Sigmoid colon (tissue), 7 donors: ENCODE results near the gene SPATC1L. TPM values are rescaled to one million over a fixed set of nuclear protein-coding genes. Genes with fewer than 3 reads are reported as not detected.
"Not testable (repeated sequence)": the region's sequence is repeated elsewhere in the genome, so short reads cannot be mapped to it uniquely, and the experiment has no call there.

Experiments
- DNase-seq: peaks from one replicate; pipeline ENCODE4 v3.0.0-alpha.2; 2019
- H3K27ac ChIP-seq, 4 donors: fragments of 200-600 bp; sonication (generic); one replicate each; pipeline ENCODE4 v1.5.1; 2016 to 2019; ENCODE audit warnings: mild to moderate bottlenecking in 1 of 4
- H3K27me3 ChIP-seq, 3 donors: fragments of 200-600 bp; sonication (generic); one replicate each; pipeline ENCODE4 v1.5.1; 2019; ENCODE audit warnings: mild to moderate bottlenecking in 1 of 3
- H3K36me3 ChIP-seq, 4 donors: fragments of 200-600 bp; sonication (generic); one replicate each; pipeline ENCODE4 v1.5.1; 2016 to 2019
- H3K4me1 ChIP-seq, 4 donors: fragments of 200-600 bp; sonication (generic); one replicate each; pipeline ENCODE4 v1.5.1; 2017 to 2019
- H3K4me3 ChIP-seq, 4 donors: fragments of 200-600 bp; sonication (generic); one replicate each; pipeline ENCODE4 v1.5.1; 2017 to 2019; ENCODE audit warnings: mild to moderate bottlenecking in 2 of 4, moderate library complexity in 1 of 4
- H3K9me3 ChIP-seq, 4 donors: fragments of 200-600 bp in 3 of 4; sonication (generic) in 3 of 4; one replicate each; pipeline versions ENCODE4 v1.5.1 to v1.6.1; 2013 to 2019
- EP300 ChIP-seq, 4 donors: sonication (generic); formaldehyde crosslinking; IDR thresholded peaks; one replicate each; pipeline ENCODE4 v1.6.1; 2017; ENCODE audit warnings: antibody characterized with exemption in 4 of 4
- POLR2A ChIP-seq, 2 donors: fragments of 450-650 bp; IDR thresholded peaks; one replicate each; pipeline ENCODE4 v1.6.1; 2016; ENCODE audit warnings: antibody characterized with exemption in 2 of 2, mild to moderate bottlenecking in 2 of 2, moderate library complexity in 2 of 2
- POLR2AphosphoS5 ChIP-seq, 4 donors: sonication (generic); formaldehyde crosslinking; IDR thresholded peaks; one replicate each; pipeline ENCODE4 v1.6.1; 2017; ENCODE audit warnings: antibody characterized with exemption in 4 of 4
- WGBS, 2 donors: extraction: QIAGEN DNeasy Blood & Tissue Kit; methylation state at CpG; one replicate each; pipeline ENCODE4 v1.1.7; 2013; 5-methylcytosine and 5-hydroxymethylcytosine counted together
- intact Hi-C: fragments of 100-400 bp; cut with DNase I; formaldehyde crosslinking; loops from one replicate; pipeline ENCODE4 v1.15.1; 2023
- polyA plus RNA-seq, 3 donors: library from polyadenylated mRNA; stranded (reverse); fragments of 200-250 nt; gene quantifications; one replicate each; pipeline ENCODE4 v1.2.3, GENCODE V29; 2013
- total RNA-seq, 4 donors: library from RNA; depleted of rRNA; stranded (reverse); fragments of >200 nt; gene quantifications; one replicate each; pipeline ENCODE4 v1.1.0, GENCODE V29; 2016
- TF ChIP-seq, protein P1 (sequence below), 4 experiments: fragments of 450-650 bp in 3 of 4; fragments of 200-600 bp in 1 of 4; IDR thresholded peaks; one replicate each; pipeline ENCODE4 v1.5.1; 2016 to 2019; ENCODE audit warnings: antibody characterized with exemption in 4 of 4, mild to moderate bottlenecking in 3 of 4, moderate library complexity in 2 of 4
- donor health status: healthy with polysubstance abuse.
- donor health status: Bipolar disorder and iron deficiency.
- donor health status: healthy.

The SPATC1L gene
- total and polyA plus RNA-seq, 7 donors, result 0.95 to 18.3 (median 7.8) TPM

DNA sequence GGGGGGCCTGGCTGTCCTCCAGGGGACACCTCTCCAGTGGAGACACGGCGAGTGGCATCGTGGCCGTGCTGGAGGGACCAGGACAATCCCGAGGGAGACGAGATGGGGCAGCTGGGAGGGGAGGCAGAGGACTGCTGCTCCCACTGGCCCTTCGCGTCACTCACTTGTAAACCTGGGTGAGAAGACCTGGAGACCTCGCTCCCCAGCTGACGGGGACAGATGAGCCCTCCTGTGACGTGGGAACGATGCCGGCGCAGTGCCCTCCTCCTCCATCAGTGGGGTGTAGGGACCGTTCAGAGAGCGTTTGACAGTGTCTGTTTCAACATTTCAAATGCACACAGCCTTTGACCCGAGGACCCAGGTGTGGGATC, 4.6 kb downstream of the SPATC1L start:
- Histone ChIP-seq H3K4me1 (peaks cover 0 to 13% (median 4%) of the 10 kb centered on the region in 4 donors), H3K27ac (no peak overlapping the region), H3K36me3 (no peaks in the 10 kb centered on the region), H3K4me3 (no peak overlapping the region), H3K27me3 (peaks cover 0 to 2% (median 0%) of the 10 kb centered on the region in 3 donors), H3K9me3 (peaks cover 0 to 6% (median 0%) of the 10 kb centered on the region in 4 donors)
- 91 to 92% methylated on average over 17 of the region's 17 CpGs for WGBS, 2 donors
- DNase-seq, result peak; percentile 60
- no peak for TF ChIP-seq POLR2AphosphoS5 (IDR thresholded peaks at IDR 0.05)
- TF ChIP-seq, protein P1, sequence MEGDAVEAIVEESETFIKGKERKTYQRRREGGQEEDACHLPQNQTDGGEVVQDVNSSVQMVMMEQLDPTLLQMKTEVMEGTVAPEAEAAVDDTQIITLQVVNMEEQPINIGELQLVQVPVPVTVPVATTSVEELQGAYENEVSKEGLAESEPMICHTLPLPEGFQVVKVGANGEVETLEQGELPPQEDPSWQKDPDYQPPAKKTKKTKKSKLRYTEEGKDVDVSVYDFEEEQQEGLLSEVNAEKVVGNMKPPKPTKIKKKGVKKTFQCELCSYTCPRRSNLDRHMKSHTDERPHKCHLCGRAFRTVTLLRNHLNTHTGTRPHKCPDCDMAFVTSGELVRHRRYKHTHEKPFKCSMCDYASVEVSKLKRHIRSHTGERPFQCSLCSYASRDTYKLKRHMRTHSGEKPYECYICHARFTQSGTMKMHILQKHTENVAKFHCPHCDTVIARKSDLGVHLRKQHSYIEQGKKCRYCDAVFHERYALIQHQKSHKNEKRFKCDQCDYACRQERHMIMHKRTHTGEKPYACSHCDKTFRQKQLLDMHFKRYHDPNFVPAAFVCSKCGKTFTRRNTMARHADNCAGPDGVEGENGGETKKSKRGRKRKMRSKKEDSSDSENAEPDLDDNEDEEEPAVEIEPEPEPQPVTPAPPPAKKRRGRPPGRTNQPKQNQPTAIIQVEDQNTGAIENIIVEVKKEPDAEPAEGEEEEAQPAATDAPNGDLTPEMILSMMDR (IDR thresholded peaks at IDR 0.05), result no peak
- TF ChIP-seq EP300 (IDR thresholded peaks at IDR 0.05), result no peak
- no peak for TF ChIP-seq POLR2A (IDR thresholded peaks at IDR 0.05)
- intact Hi-C loops, result loop anchor here (5.0 kb wide), 1 partner anchor 37 kb away; no protein-coding TSS in a partner anchor

DNA sequence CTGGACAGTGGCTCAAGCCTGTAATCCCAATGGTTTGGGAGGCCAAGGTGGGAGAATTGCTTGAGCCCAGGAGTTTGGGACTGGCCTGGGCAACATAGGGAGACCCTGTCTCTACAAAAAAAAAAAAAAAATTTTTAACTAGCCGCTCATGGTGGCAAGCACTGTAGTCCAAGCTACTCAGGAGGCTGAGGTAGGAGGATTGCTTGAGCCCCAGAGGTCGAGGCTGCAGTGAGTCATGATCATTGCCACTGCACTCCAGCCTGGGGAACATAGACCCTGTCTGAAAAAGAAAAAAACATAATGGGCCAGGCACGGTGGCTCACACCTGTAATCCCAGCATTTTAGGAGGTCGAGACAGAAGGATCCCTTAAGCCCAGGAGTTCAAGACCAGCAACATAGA, 5.3 kb downstream of the SPATC1L start:
- Histone ChIP-seq H3K4me1 (peaks cover 0 to 13% (median 4%) of the 10 kb centered on the region in 4 donors), H3K27me3 (no peaks in the 10 kb centered on the region), H3K9me3 (peaks cover 0 to 6% (median 0%) of the 10 kb centered on the region in 4 donors), H3K4me3 (no peak overlapping the region), H3K36me3 (no peaks in the 10 kb centered on the region), H3K27ac (no peak overlapping the region)
- DNase-seq, result no peak
- no peak for TF ChIP-seq POLR2A (IDR thresholded peaks at IDR 0.05)
- TF ChIP-seq EP300 (IDR thresholded peaks at IDR 0.05), result no peak
- TF ChIP-seq, protein P1 (IDR thresholded peaks at IDR 0.05), result no peak
- TF ChIP-seq POLR2AphosphoS5 (IDR thresholded peaks at IDR 0.05), result no peak
- intact Hi-C loops, result no loop called here
- WGBS, 2 donors, result 77 to 82% methylated on average over 4 of the region's 4 CpGs

DNA sequence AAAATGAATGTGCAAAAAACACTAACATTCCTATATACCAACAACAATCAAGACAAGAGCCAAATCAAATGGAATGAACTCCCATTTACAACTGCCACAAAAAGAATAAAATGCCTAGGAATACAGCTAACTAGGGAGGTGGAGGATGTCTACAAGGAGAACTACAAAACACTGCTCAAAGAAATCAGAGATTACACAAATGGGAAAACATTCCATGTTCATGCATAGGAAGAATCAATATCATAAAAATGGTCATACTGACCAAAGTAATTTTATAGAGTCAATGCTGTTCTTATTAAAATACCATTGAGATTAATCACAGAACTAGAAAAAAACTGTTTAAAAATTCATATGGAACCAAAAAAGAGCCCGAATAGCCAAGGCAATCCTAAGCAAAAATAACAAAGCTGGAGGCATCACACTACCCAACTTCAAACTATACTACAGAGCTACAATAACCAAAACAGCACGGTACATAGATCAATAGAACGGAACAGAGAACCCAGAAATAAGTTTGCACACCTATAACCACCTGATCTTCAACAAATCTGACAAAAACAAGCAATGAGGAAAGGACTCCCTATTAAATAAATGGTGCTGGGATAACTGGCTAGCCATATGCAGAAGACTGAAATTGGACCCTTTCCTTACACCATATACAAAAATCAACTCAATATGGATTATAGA, 7.7 kb downstream of the SPATC1L start:
- H3K27me3 ChIP-seq, H3K27ac ChIP-seq, H3K9me3 ChIP-seq, intact Hi-C loops, DNase-seq, H3K4me3 ChIP-seq, H3K4me1 ChIP-seq, H3K36me3 ChIP-seq: not testable (repeated sequence)
- WGBS, 2 donors, result 93% methylated on average over 3 of the region's 3 CpGs

DNA sequence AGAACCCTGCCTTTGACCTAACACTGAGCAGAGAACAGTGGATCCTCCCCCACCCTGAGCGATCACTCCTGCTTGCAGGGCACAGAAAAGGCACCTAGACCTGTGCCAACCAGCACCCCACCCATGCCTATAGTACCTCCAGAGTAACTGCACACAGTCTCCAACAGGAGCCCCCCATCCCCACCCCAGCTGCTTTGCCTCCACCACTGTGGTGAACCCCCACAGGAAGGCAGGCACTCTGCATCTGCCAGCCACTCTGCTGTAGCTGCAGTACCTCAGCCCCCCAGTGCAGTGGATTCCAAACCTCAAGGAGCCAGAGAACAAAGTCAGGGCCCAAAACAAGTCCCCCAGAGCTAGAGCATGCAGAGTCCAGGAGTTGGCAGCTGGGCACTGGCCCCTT, 10.7 kb downstream of the SPATC1L start:
- TF ChIP-seq, protein P1 (IDR thresholded peaks at IDR 0.05), result no peak
- TF ChIP-seq EP300 (IDR thresholded peaks at IDR 0.05), result no peak
- no peak for TF ChIP-seq POLR2AphosphoS5 (IDR thresholded peaks at IDR 0.05)
- TF ChIP-seq POLR2A (IDR thresholded peaks at IDR 0.05), result no peak
- intact Hi-C loops, result no loop called here
- no peak overlapping the region for H3K4me3 ChIP-seq
- peaks cover 0 to 6% (median 0%) of the 10 kb centered on the region in 4 donors for H3K9me3 ChIP-seq
- 99 to 100% methylated on average over 1 of the region's 1 CpG for WGBS, 2 donors
- no peak overlapping the region for H3K27ac ChIP-seq
- H3K27me3 ChIP-seq, result no peaks in the 10 kb centered on the region
- H3K4me1 ChIP-seq, result no peaks in the 10 kb centered on the region
- DNase-seq, result no peak
- H3K36me3 ChIP-seq, result no peaks in the 10 kb centered on the region

DNA sequence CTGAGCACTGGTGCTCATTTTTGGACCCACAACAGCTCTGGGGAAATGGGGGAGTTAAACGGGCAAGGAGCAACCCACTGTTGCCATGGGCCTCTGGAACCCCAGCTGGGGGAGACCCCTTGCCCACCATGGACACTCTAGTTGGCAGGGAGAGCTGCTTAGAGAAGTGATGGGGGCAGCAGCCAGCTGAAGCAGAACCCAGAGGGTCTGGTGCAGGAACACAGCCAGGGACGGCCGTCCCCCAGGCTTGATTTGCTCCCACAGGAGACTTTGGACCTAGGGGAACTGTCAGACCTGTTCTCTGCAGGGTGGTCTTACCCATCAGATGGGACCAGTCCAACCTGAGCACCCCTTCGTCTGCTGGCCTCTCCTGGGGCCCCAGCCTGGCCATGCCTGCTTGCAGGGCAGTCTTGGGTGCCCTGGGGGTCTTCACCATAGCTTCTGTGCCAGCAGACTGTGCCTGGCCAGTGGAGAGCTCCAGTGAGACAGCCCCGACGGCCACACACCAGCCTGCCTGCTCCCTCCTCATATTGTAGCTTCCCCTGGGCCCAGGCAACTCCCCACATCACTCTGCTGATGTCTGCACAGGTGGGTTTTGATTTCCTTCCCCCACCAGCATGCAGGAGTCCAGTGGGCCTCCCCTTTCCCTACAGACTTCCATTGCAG, 11.3 kb downstream of the SPATC1L start:
- H3K27ac ChIP-seq, result no peak overlapping the region
- intact Hi-C loops, result no loop called here
- H3K4me3 ChIP-seq, result no peak overlapping the region
- no peaks in the 10 kb centered on the region for H3K36me3 ChIP-seq
- TF ChIP-seq, protein P1 (IDR thresholded peaks at IDR 0.05), result no peak
- TF ChIP-seq POLR2AphosphoS5 (IDR thresholded peaks at IDR 0.05), result no peak
- TF ChIP-seq EP300 (IDR thresholded peaks at IDR 0.05), result no peak
- TF ChIP-seq POLR2A (IDR thresholded peaks at IDR 0.05), result no peak
- peak; percentile 19 for DNase-seq
- WGBS, 2 donors, result 85 to 94% methylated on average over 6 of the region's 6 CpGs
- H3K9me3 ChIP-seq, result peaks cover 0 to 6% (median 0%) of the 10 kb centered on the region in 4 donors
- H3K27me3 ChIP-seq, result no peaks in the 10 kb centered on the region
- no peaks in the 10 kb centered on the region for H3K4me1 ChIP-seq
